ENCODE measurements around the gene C18orf32.
"Not testable (repeated sequence)": the region's sequence is repeated elsewhere in the genome, so short reads cannot be mapped to it uniquely, and the experiment has no call there.

Gene C18orf32

GRCh38 chr18:49510393-49511115 is 23.5 kb upstream of the C18orf32 start:
- peak; percentile 41 for DNase-seq (ENCODE audit: low read depth, low spot score)
- no peak overlapping the region for H3K4me3 ChIP-seq (ENCODE audit: low read length)

GRCh38 chr18:49506438-49506837 is 19.4 kb upstream of the C18orf32 start:
- not testable (repeated sequence) for H3K4me3 ChIP-seq (ENCODE audit: low read length); DNase-seq (ENCODE audit: low read depth, low spot score)

- DNase-seq (ENCODE audit: low read depth, low spot score): no peak
- no peak overlapping the region for H3K4me3 ChIP-seq (ENCODE audit: low read length)
These were observed 16.9 kb upstream of the C18orf32 start for GRCh38 chr18:49503931-49504330.

GRCh38 chr18:49500201-49500921 is 13.3 kb upstream of the C18orf32 start:
- no peak overlapping the region for H3K4me3 ChIP-seq (ENCODE audit: low read length)
- no peak for DNase-seq (ENCODE audit: low read depth, low spot score)

GRCh38 chr18:49499046-49499637 is 12.1 kb upstream of the C18orf32 start:
- H3K4me3 ChIP-seq (ENCODE audit: low read length): no peak overlapping the region
- DNase-seq (ENCODE audit: low read depth, low spot score): no peak

- no peak overlapping the region for H3K4me3 ChIP-seq (ENCODE audit: low read length)
- DNase-seq (ENCODE audit: low read depth, low spot score): no peak
These were observed 8.4 kb upstream of the C18orf32 start for GRCh38 chr18:49495480-49495879.

- DNase-seq (ENCODE audit: low read depth, low spot score): no peak
- H3K4me3 ChIP-seq (ENCODE audit: low read length): no peak overlapping the region
These were observed 8.0 kb upstream of the C18orf32 start for GRCh38 chr18:49495076-49495475.

- H3K4me3 ChIP-seq (ENCODE audit: low read length): no peak overlapping the region
- no peak for DNase-seq (ENCODE audit: low read depth, low spot score)
These were observed 7.6 kb upstream of the C18orf32 start for GRCh38 chr18:49494660-49495059.

- no peak for DNase-seq (ENCODE audit: low read depth, low spot score)
- no peak overlapping the region for H3K4me3 ChIP-seq (ENCODE audit: low read length)
These were observed 5.6 kb upstream of the C18orf32 start for GRCh38 chr18:49492694-49493033.

- peak; percentile 99 for DNase-seq (ENCODE audit: low read depth, low spot score)
- H3K4me3 ChIP-seq (ENCODE audit: low read length): peak within 1 kb of the TSS; percentile 100
These were observed 5.0 kb upstream of the C18orf32 start, which contains the start of gene RPL17 for GRCh38 chr18:49491857-49492693. Gene RPL17, minus strand, starts transcription at chr18:49492465.

- DNase-seq (ENCODE audit: low read depth, low spot score): no peak
- H3K4me3 ChIP-seq (ENCODE audit: low read length): peak overlapping the region; percentile 100
These were observed 4.5 kb upstream of the C18orf32 start for GRCh38 chr18:49491534-49491856.

- H3K4me3 ChIP-seq (ENCODE audit: low read length): peak overlapping the region; percentile 100
- no peak for DNase-seq (ENCODE audit: low read depth, low spot score)
These were observed 3.3 kb upstream of the C18orf32 start for GRCh38 chr18:49490246-49490762.

GRCh38 chr18:49487711-49488310 is 777 bp upstream of the C18orf32 start:
- no peak for DNase-seq (ENCODE audit: low read depth, low spot score)
- H3K4me3 ChIP-seq (ENCODE audit: low read length): peak overlapping the region; percentile 61

- DNase-seq (ENCODE audit: low read depth, low spot score): peak; percentile 10
- peak overlapping the region; percentile 61 for H3K4me3 ChIP-seq (ENCODE audit: low read length)
These were observed 455 bp downstream of the C18orf32 start for GRCh38 chr18:49486606-49486952.

GRCh38 chr18:49486134-49486533 is 900 bp downstream of the C18orf32 start:
- peak overlapping the region; percentile 61 for H3K4me3 ChIP-seq (ENCODE audit: low read length)
- DNase-seq (ENCODE audit: low read depth, low spot score): no peak

- DNase-seq (ENCODE audit: low read depth, low spot score): no peak
- H3K4me3 ChIP-seq (ENCODE audit: low read length): no peak overlapping the region
These were observed 3.8 kb downstream of the C18orf32 start for GRCh38 chr18:49483198-49483597.

GRCh38 chr18:49481907-49482306 is 5.1 kb downstream of the C18orf32 start:
- no peak for DNase-seq (ENCODE audit: low read depth, low spot score)
- no peak overlapping the region for H3K4me3 ChIP-seq (ENCODE audit: low read length)

- H3K4me3 ChIP-seq (ENCODE audit: low read length): no peak overlapping the region
- no peak for DNase-seq (ENCODE audit: low read depth, low spot score)
These were observed 5.7 kb downstream of the C18orf32 start for GRCh38 chr18:49481317-49481716.

All from Jurkat, Clone E6-1 (cell line).